Tibial nerve (tissue), 3 donors: ENCODE data around the gene OR1F1.

Experiments used
- CTCF ChIP-seq, 5 experiments: fragments of 200-600 bp in 3 of 5; fragments of 450-650 bp in 2 of 5; sonication (generic) in 3 of 5; IDR thresholded peaks; one replicate each; pipeline ENCODE4 v1.5.1; 2016 to 2019; ENCODE audit warnings: antibody characterized with exemption in 5 of 5, mild to moderate bottlenecking in 3 of 5, moderate library complexity in 2 of 5
- POLR2A ChIP-seq, 2 donors: fragments of 450-650 bp; IDR thresholded peaks; one replicate each; pipeline ENCODE4 v1.6.1; 2017; ENCODE audit warnings: antibody characterized with exemption in 2 of 2, mild to moderate bottlenecking in 2 of 2, moderate library complexity in 2 of 2

GRCh38 chr16:3215601-3216262 is 27.7 kb downstream of the OR1F1 start:
- no peak for TF ChIP-seq CTCF (IDR thresholded peaks at IDR 0.05)
- no peak for TF ChIP-seq POLR2A (IDR thresholded peaks at IDR 0.05)
